ENCODE data around the gene LMO7.
"Not testable (repeated sequence)": the region's sequence is repeated elsewhere in the genome, so short reads cannot be mapped to it uniquely, and the experiment has no call there.

LMO7 gene

DNA sequence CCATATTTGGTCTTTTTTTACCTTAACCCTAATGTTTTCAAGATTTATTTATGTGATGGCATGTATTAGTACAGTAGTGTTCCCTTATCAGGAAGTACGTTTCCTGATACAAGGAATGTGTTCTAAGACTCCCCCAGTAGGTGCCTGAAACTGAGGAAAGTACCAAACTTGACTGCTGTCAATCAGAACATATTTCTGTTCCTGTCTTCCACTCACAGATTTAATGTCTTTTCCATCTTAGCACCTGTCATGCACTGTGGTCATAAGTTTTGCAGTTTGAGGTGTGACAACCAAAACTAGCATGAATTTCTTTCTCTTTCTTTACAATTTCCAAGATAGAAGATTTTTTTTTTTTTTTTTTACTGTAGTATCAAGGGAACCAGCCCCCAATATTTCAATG, 62.9 kb downstream of the LMO7 start:
- no peak for DNase-seq (ENCODE audit: low spot score)

DNA sequence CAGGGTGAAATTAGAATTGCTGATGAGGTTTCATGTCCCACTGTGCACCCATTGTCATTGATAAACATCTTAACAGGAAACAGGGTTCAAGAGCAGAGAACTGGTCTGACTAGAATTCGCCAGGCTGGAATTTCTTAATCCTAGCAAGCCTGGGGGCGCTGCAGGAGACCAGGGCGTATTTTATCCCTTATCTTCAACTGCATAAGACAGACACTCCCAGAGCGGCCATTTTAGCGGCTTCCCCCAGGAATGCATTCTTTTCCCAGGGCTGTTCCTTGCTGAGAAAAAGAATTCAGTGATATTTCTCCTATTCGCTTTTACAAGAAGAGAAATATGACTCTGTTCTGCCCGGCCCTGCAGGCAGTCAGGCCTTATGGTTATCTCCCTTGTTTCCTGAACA, 63.6 kb downstream of the LMO7 start:
- DNase-seq (ENCODE audit: low spot score) = not testable (repeated sequence)

GRCh38 chr13:75700552-75700951, 64.4 kb downstream of the LMO7 start:
- no peak for DNase-seq (ENCODE audit: low spot score)

GRCh38 chr13:75702476-75702875, 66.3 kb downstream of the LMO7 start:
- no peak for DNase-seq (ENCODE audit: low spot score)

DNA sequence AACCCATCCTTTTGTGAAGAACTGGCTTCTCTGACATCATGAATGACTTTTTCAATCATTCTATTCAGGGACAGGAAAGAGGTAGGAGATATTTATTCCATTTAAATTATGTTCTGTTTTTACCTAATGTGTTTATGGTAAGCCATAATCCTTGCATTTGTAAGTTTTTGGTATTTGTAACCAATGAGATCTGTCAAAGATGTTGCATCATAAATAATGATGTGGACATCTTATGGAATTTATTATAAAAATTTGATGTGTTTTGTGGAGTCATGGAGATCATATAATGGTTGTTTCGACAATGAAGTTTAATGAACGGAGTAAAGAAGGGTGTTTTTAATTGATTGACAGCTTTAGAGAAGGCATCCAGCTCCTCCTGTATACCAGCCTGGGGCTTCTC, 67.6 kb downstream of the LMO7 start:
- no peak for DNase-seq (ENCODE audit: low spot score)

DNA sequence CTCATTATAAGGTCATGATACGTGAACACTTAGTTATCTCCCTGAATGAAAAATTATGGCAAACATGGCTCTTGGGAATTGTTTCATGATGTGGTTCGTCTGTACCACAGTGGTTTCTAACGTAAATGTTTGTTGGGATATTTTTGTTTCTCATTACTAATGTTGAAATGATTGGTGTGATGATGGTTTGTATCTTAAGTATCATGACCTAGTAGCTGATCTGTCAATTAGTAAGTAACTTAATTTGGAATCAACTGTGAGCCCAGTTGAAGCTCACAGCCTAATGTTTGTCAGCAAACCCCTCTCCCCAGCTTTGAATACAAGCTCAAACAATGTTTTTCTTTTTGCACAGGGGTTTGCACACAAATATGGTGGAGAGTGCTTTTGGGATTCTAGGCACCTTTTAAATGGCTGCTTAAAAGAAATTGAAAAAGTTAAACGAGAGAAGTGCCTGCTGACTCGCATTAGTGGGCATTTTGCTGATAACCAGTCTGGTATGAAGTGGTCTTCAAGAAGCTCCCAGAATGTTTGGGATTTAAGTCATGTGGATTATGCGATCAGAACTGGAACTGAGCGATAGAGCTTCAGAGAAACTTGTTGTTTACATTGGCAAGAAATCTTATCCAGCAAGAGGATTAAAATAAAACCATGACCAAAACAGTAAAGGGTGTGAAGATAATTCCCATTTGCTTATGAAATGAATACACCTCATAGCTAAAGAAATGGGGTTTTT, 68.2 kb downstream of the LMO7 start:
- peak; percentile 32 for DNase-seq (ENCODE audit: low spot score)

DNA sequence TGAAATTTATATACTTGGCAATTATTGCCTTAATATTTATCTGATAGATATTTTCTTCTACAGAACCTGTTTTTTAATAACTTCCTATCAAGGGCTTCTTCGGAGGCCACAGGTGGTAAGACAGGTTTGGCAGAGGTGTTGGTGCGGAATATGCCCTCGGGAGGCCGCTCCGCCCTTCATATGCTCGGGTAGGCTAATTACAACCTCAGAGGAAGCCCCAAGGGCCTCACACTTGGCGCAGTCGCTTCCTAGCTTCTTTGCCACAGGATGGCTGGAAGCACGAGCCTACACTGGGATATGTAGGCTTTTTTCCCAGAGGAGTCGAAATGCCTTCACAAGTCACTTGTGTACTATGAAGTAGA, 68.8 kb downstream of the LMO7 start:
- DNase-seq (ENCODE audit: low spot score) = peak; percentile 62

- peak; percentile 85 for DNase-seq (ENCODE audit: low spot score)
Measured at GRCh38 chr13:75705395-75705794, 69.3 kb downstream of the LMO7 start.

DNA sequence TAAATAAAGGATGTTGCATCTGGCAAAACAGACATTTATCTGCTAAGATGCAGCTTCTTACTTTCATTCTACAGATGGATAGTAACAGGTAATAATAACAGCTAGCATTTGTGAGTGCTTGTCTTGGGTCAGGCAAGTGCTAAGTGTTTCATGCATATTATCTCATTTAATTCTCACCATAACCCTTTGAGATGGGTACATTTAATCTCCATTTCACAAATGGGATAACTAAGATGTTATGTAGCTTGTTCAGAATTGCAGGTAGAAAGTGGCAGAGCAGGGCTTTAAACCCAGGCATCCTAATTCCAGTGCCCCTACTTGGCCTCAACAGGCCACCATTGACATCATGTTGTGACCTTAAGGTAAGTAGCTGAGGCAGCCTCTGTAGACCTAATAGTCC, 69.8 kb downstream of the LMO7 start:
- DNase-seq (ENCODE audit: low spot score) = no peak

DNA sequence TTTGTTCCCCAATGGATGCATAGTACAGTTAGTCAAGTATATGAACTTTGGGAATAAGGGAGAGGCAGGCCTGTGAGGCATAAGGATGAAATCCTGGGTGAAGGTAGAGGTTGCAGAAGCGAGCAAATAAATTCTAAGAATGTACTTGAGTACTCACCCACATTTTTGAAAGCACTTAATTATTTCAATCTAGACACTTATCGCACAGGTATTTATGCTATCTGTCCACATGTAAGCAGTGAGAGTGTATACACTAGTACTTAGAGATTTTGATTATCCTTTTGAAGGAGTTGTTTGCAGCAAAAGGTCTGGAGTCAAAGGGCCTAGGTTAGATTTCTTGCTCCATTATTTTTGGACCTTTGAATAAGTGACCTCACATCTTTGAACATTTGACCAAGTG, 77.7 kb downstream of the LMO7 start:
- no peak for DNase-seq (ENCODE audit: low spot score)

- DNase-seq (ENCODE audit: low spot score) = peak; percentile 13
Measured at GRCh38 chr13:75715601-75716523, 79.7 kb downstream of the LMO7 start.

DNA sequence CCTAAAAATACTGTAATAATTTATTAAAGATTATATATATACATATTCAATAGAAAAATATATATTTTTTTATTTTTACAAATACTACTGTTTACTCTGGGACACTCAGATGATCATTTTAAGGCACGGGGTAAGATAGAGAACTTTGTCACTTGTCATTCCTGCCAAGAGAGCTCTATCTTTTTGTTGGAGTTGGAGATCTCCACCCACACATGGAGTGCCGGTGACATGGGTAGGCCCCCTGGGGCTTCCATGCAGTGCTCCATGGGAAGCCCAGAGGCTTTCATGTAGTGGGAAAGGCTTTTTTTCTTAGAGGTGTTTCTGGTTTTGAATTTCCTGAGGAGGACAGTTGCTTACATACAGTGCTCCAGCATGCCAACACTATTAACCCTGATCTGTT, 81.4 kb downstream of the LMO7 start:
- DNase-seq (ENCODE audit: low spot score) = no peak

DNA sequence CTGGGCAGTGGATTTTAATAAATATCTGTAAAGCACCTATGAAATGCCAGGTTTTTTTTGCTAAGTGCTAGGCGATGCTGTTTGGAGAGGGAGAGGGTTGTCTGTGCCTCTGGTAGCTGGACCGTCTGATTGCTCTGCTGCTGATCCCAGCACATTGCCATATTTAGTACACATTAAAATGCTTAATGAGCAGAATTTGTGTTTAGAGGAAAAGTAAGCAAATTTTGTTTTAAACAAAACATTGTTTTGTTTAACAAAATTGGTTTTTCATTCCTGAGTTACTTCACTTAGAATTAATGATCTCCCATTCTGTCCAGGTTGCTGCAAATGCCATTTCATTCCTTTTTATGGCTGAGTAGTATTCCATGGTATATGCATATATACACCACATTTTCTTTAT, 85.2 kb downstream of the LMO7 start:
- DNase-seq (ENCODE audit: low spot score) = no peak

GRCh38 chr13:75723901-75724300, 87.8 kb downstream of the LMO7 start:
- no peak for DNase-seq (ENCODE audit: low spot score)

DNA sequence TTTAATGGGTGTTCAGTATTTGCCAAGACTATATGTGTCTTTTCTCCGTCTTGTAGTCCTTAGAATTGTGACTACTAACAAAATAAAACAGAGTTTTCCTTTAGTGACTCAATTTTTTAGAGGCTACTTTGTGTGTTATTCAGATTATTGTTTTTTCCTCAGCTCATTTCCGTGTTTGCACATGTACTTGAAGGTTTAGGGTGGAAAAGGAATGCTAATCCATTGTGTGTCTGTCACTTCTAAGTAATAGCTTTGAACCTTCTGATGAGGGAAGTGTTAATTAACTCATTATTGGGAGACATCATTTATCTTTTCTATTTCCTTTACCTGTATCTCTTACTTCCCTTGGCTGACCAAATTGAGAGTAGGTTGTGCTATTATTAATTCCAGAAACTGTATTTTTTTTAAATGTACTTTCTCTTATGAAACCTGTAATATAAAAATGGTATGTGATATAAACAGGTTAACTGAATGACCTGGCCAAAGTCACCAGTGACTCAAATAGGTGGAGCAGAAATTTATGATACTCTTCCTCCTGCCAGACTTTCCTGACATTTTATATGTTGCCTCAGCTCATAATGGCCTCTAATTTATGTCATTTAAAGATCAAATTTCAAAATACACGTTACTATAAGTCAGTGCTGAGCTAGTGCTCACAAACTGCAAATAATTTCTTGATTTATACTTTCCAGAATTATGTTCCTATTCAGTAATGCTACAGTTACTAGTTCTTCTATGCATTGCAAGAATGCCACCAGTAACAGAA, 88.8 kb downstream of the LMO7 start:
- peak; percentile 50 for DNase-seq (ENCODE audit: low spot score)

DNA sequence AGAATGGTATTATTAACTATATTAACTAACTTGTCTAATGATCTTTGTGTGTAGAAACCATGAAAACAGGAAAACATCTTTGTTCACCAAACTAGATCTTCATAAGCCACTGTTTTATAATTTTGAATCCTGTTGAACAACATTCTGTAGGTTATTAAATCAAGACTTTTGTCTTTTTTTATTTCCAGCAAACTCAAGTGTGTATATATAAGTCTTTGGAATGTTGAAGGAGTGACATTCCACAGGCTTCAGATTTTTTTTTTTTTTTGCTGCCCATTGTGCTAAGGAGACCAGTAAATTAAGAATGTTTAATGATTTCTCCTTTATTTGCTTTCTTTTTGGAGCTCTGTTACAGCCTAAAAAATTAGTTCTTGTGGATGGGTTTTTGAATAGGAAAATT, 89.6 kb downstream of the LMO7 start:
- DNase-seq (ENCODE audit: low spot score) = peak; percentile 9

- no peak for DNase-seq (ENCODE audit: low spot score)
Measured at GRCh38 chr13:75726306-75726705, 90.2 kb downstream of the LMO7 start.

DNA sequence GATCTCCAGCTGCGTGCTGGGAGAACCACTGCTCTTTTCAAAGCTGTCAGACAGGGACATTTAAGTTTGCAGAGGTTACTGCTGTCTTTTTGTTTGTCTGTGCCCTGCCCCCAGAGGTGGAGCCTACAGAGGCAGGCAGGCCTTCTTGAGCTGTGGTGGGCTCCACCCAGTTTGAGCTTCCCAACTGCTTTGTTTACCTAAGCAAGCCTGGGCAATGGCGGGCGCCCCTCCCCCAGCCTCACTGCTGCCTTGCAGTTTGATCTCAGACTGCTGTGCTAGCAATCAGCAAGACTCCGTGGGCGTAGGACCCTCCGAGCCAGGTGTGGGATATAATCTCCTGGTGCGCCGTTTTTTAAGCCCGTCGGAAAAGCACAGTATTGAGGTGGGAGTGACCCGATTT, 97.0 kb downstream of the LMO7 start:
- not testable (repeated sequence) for DNase-seq (ENCODE audit: low spot score)

GRCh38 chr13:75736173-75736572, 100.0 kb downstream of the LMO7 start:
- DNase-seq (ENCODE audit: low spot score) = no peak

DNA sequence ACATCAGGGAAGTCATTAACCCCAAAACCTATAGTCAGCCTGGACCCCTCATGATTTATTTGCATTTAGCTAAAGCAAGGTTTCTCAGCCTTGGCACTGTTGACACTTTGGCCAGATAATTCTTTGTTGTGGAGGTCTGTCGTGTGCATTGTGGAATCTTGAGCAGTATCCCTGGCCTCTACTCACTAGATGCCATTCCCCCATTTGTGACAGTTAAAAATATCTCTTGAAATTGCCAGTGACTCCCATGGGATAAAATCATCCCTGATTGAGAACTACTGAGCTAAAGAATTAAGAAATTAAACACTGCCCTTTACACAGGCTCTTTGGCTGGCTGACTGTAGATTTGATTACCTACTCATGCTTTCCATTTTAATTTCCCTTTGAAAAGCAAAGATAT, 102.7 kb downstream of the LMO7 start:
- no peak for DNase-seq (ENCODE audit: low spot score)

DNA sequence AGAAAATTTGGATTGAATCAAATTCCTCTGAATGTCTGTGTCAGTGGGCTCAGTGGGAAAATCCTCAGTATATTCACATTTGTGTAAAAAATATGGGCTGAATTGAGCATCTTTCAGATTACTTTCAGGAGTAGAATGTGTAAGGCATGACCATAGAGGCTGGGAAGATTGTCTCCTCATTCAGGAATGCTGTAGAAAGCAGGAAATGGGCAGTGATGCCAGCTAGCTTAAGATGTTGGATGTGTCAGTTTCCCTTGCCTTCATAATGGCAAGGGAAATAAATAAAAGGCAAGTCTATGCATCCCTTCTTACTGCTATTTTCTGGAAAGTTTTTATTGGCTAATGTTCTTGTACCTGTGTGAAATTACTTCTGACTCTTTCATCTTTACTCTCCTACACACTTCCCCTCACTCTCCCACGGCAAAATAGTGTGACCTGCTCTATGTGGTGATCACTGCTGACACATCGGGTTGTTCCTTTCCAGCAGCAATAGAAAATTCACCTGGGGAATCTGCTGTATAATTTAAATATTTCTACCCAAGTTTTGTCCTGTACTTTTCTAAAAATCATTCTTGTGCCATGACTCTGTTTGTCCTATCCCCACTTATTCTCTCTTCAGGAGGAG, 103.2 kb downstream of the LMO7 start:
- peak; percentile 60 for DNase-seq (ENCODE audit: low spot score)

GRCh38 chr13:75740031-75740430, 103.9 kb downstream of the LMO7 start:
- no peak for DNase-seq (ENCODE audit: low spot score)
